Mesothelial cell of epicardium (in vitro differentiated cells): ENCODE data around the gene TMEM101. TPM values are rescaled to one million over a fixed set of nuclear protein-coding genes. Genes with fewer than 3 reads are reported as not detected.

Source experiments
- DNase-seq, 2 experiments: peaks; one replicate each; pipeline ENCODE4 v3.0.0; 2021; ENCODE audit warnings: low spot score in 2 of 2; ENCODE audit not compliant: unreplicated experiment in 2 of 2
- H3K27ac Mint-ChIP-seq: 2 replicates; pipeline ENCODE4 v1.8.0; 2021; ENCODE audit warnings: mixed read lengths
- H3K27me3 Mint-ChIP-seq: 2 replicates; pipeline ENCODE4 v1.8.0; 2021; ENCODE audit warnings: low read depth, mixed read lengths
- H3K36me3 Mint-ChIP-seq: 2 replicates; pipeline ENCODE4 v1.8.0; 2021; ENCODE audit warnings: mixed read lengths
- H3K4me1 Mint-ChIP-seq: 2 replicates; pipeline ENCODE4 v1.8.0; 2021; ENCODE audit warnings: mixed read lengths
- H3K4me3 Mint-ChIP-seq: 2 replicates; pipeline ENCODE4 v1.8.0; 2021; ENCODE audit warnings: mild to moderate bottlenecking, moderate library complexity, mixed read lengths
- H3K9me3 Mint-ChIP-seq: 2 replicates; pipeline ENCODE4 v1.8.0; 2021; ENCODE audit warnings: mixed read lengths
- CTCF ChIP-seq: fragments of 200-600 bp; sonication (generic); IDR thresholded peaks from one replicate; pipeline ENCODE4 v1.5.0; 2021; ENCODE audit warnings: antibody characterized with exemption; ENCODE audit not compliant: unreplicated experiment
- total RNA-seq: library from RNA; stranded (reverse); gene quantifications from 3 replicates; pipeline ENCODE4 v1.2.1, GENCODE V29; 2021

The TMEM101 gene
- total RNA-seq, 1 donor from 2014 or later = 35.8 TPM

GRCh38 chr17:44008205-44008909, 6.4 kb downstream of the TMEM101 start:
- peaks cover 4% of the 10 kb centered on the region for H3K36me3 Mint-ChIP-seq
- no peak overlapping the region for H3K27ac Mint-ChIP-seq
- no peak for DNase-seq
- peak overlapping the region; percentile 83 for H3K4me3 Mint-ChIP-seq
- H3K4me1 Mint-ChIP-seq = peaks cover 20% of the 10 kb centered on the region
- H3K27me3 Mint-ChIP-seq = peaks cover 35% of the 10 kb centered on the region
- H3K9me3 Mint-ChIP-seq = no peaks in the 10 kb centered on the region
- TF ChIP-seq CTCF = no peak

- H3K4me3 Mint-ChIP-seq = peak overlapping the region; percentile 83
- H3K4me1 Mint-ChIP-seq = peaks cover 20% of the 10 kb centered on the region
- H3K27me3 Mint-ChIP-seq = peaks cover 40% of the 10 kb centered on the region
- DNase-seq = no peak
- no peaks in the 10 kb centered on the region for H3K9me3 Mint-ChIP-seq
- peaks cover 4% of the 10 kb centered on the region for H3K36me3 Mint-ChIP-seq
- H3K27ac Mint-ChIP-seq = peak overlapping the region; percentile 61
- no peak for TF ChIP-seq CTCF
Measured at GRCh38 chr17:44007346-44008204, 7.2 kb downstream of the TMEM101 start.

- H3K4me3 Mint-ChIP-seq = peak overlapping the region; percentile 83
- no peaks in the 10 kb centered on the region for H3K9me3 Mint-ChIP-seq
- peaks cover 49% of the 10 kb centered on the region for H3K27me3 Mint-ChIP-seq
- peaks cover 20% of the 10 kb centered on the region for H3K4me1 Mint-ChIP-seq
- TF ChIP-seq CTCF = peak; percentile 80
- peaks cover 4% of the 10 kb centered on the region for H3K36me3 Mint-ChIP-seq
- H3K27ac Mint-ChIP-seq = peak overlapping the region; percentile 85
- peak; percentile 93 to 99 for DNase-seq
Measured at GRCh38 chr17:44006598-44007345, 8.0 kb downstream of the TMEM101 start.

- peaks cover 54% of the 10 kb centered on the region for H3K27me3 Mint-ChIP-seq
Measured at GRCh38 chr17:44006272-44006597, 8.5 kb downstream of the TMEM101 start.

More at GRCh38 chr17:44006272-44006597, 8.5 kb downstream of the TMEM101 start:
- no peak for DNase-seq
- H3K4me3 Mint-ChIP-seq = peak overlapping the region; percentile 83
- no peaks in the 10 kb centered on the region for H3K9me3 Mint-ChIP-seq
- no peak for TF ChIP-seq CTCF
- peaks cover 20% of the 10 kb centered on the region for H3K4me1 Mint-ChIP-seq
- H3K36me3 Mint-ChIP-seq = no peaks in the 10 kb centered on the region
- H3K27ac Mint-ChIP-seq = peak overlapping the region; percentile 53
